ENCODE data around the gene CIDEB. TPM values are rescaled to one million over a fixed set of nuclear protein-coding genes. Genes with fewer than 3 reads are reported as not detected.

CIDEB gene
- total RNA-seq, 1 experiment from 2014 or later = not detected

- Histone ChIP-seq H4K20me1 (ENCODE audit: control insufficient read depth, insufficient read depth, insufficient read length) (no peaks in the 10 kb centered on the region), H2BK12ac (ENCODE audit: insufficient read length, low read depth, low read length) (no peak overlapping the region), H3K27ac (ENCODE audit: insufficient read length, low read depth, low read length) (no peak overlapping the region), H3K4me1 (ENCODE audit: insufficient read depth, low read length) (no peaks in the 10 kb centered on the region), H3K4me2 (ENCODE audit: insufficient read depth, insufficient read length, low read length) (no peak overlapping the region), H3K23me2 (ENCODE audit: insufficient read length, low read depth, low read length, poor library complexity, severe bottlenecking) (peaks cover 8% of the 10 kb centered on the region), H2AFZ (ENCODE audit: low read length) (no peak overlapping the region), H3K56ac (ENCODE audit: insufficient read length, low read depth, low read length) (no peak overlapping the region), H3K9me3 (ENCODE audit: control insufficient read depth, low read depth, low read length) (no peaks in the 10 kb centered on the region), H3K79me1 (ENCODE audit: insufficient read depth, low read depth, low read length, poor library complexity, severe bottlenecking) (no peaks in the 10 kb centered on the region), H4K91ac (ENCODE audit: insufficient read length, low read depth, low read length) (no peak overlapping the region), H3K14ac (ENCODE audit: insufficient read depth, low read length) (no peak overlapping the region), H2AK5ac (ENCODE audit: insufficient read length, low read length) (no peak overlapping the region), H3K79me2 (ENCODE audit: insufficient read depth, low read length) (no peaks in the 10 kb centered on the region), H3K18ac (ENCODE audit: insufficient read length, low read depth, low read length) (no peak overlapping the region), H2BK15ac (ENCODE audit: low read depth, low read length) (no peak overlapping the region), H2BK5ac (ENCODE audit: insufficient read length, low read length) (no peak overlapping the region), H2BK120ac (ENCODE audit: low read depth, low read length, poor library complexity, severe bottlenecking) (no peak overlapping the region), H2BK20ac (ENCODE audit: low read depth, low read length, poor library complexity, severe bottlenecking) (no peak overlapping the region), H4K5ac (ENCODE audit: insufficient read length, low read depth, low read length) (no peak overlapping the region), H3T11ph (ENCODE audit: low read length) (no peak overlapping the region), H3K23ac (ENCODE audit: insufficient read length, low read depth, low read length) (no peak overlapping the region), H4K8ac (replicated peaks; ENCODE audit: insufficient read length, low read depth, low read length) (no peak overlapping the region), H3K27me3 (ENCODE audit: insufficient read depth, low read length) (no peaks in the 10 kb centered on the region), H3K4ac (ENCODE audit: low read depth, low read length) (no peak overlapping the region), H3K9ac (ENCODE audit: extremely low read depth, insufficient read length, low read length) (no peak overlapping the region)
- H3K27me3 Mint-ChIP-seq (ENCODE audit: low read depth) = no peaks in the 10 kb centered on the region
- H3K4me1 Mint-ChIP-seq = peaks cover 12 to 14% of the 10 kb centered on the region in 2 experiments
- 0 out of 7 replicates have a peak, but pooled peaks cover 0 to 4% (median 0%) of the 10 kb centered on the region in 3 experiments for H3K36me3 Mint-ChIP-seq (ENCODE audit: insufficient read depth in 1 of 3, low read depth in 3 of 3)
- H3K4me3 Mint-ChIP-seq = no peak overlapping the region
- DNase-seq = no peak
- no CpG with 5 or more reads among the region's 3 CpGs for WGBS (ENCODE audit: extremely low coverage, insufficient read length, low lambda C conversion rate)
- no peaks in the 10 kb centered on the region for H3K9me3 Mint-ChIP-seq
- TF ChIP-seq, protein P1, sequence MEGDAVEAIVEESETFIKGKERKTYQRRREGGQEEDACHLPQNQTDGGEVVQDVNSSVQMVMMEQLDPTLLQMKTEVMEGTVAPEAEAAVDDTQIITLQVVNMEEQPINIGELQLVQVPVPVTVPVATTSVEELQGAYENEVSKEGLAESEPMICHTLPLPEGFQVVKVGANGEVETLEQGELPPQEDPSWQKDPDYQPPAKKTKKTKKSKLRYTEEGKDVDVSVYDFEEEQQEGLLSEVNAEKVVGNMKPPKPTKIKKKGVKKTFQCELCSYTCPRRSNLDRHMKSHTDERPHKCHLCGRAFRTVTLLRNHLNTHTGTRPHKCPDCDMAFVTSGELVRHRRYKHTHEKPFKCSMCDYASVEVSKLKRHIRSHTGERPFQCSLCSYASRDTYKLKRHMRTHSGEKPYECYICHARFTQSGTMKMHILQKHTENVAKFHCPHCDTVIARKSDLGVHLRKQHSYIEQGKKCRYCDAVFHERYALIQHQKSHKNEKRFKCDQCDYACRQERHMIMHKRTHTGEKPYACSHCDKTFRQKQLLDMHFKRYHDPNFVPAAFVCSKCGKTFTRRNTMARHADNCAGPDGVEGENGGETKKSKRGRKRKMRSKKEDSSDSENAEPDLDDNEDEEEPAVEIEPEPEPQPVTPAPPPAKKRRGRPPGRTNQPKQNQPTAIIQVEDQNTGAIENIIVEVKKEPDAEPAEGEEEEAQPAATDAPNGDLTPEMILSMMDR (conservative IDR thresholded peaks at IDR 0.05) = no peak
- peak overlapping the region in 1 of 3 experiments; percentile 11; a peak in 1 of 7 replicates for H3K27ac Mint-ChIP-seq
Observed at GRCh38 chr14:24274101-24274543, 33.7 kb downstream of the CIDEB start.
